ENCODE measurements around the gene CEP72. TPM values are rescaled to one million over a fixed set of nuclear protein-coding genes. Genes with fewer than 3 reads are reported as not detected.

CEP72 gene
- polyA plus RNA-seq, 1 of the 3 experiments (the other 2 are of a cell fraction) = 4.4 TPM

DNA sequence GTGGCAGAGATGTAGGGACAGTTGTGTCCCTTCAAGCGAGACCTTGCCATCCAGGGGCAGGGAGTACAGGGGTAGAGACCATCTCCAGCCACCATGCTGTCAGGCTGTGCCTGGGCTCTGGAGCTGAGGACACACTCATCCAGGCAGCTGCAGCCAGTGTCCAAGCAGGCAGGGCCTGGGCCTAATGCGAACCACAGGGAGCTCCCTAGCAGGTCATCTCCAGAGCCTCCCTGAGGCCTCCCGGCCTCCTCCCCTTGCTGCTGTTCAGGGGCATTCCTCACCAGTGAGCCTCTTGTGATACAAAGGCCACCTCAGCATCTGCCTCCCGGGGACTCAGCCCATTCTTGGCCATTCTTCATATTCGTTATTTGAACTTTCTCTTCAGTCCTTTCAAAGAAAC lies 46.0 kb downstream of the CEP72 start:
- H2AFZ ChIP-seq (ENCODE audit: low read depth) = no peak overlapping the region
- 95% methylated on average over 5 of the region's 5 CpGs for WGBS (ENCODE audit: low lambda C conversion rate)
- no peak overlapping the region for H3K9ac ChIP-seq
- H3K9me3 ChIP-seq = no peaks in the 10 kb centered on the region
- H3K4me1 ChIP-seq (ENCODE audit: control insufficient read depth in 1 of 2, insufficient read depth in 2 of 2, low read depth in 1 of 2, low read length in 1 of 2) = no peaks in the 10 kb centered on the region
- H4K20me1 ChIP-seq (ENCODE audit: insufficient read depth) = no peaks in the 10 kb centered on the region
- peaks cover 10 to 13% of the 10 kb centered on the region in 2 experiments for H3K36me3 ChIP-seq (replicated peaks in 1 of 2; ENCODE audit: control insufficient read depth in 1 of 2, insufficient read depth in 2 of 2, low read length in 1 of 2)
- no peak overlapping the region for H3K4me2 ChIP-seq
- CTCF ChIA-PET = interaction anchor here (0.9 to 1.1 kb wide), 3 partner anchors 10 to 510 kb away, joined by 3 to 4 read pairs (median 3); no protein-coding TSS in a partner anchor
- DNase-seq = no peak
- H3K79me2 ChIP-seq (ENCODE audit: insufficient read depth) = no peaks in the 10 kb centered on the region
- no peak overlapping the region for H3K4me3 ChIP-seq (ENCODE audit: low read depth in 2 of 2, low read length in 1 of 2)
- no peaks in the 10 kb centered on the region for H3K27me3 ChIP-seq (ENCODE audit: insufficient read depth)
- H3K27ac ChIP-seq (ENCODE audit: low read depth in 2 of 2, low read length in 1 of 2) = no peak overlapping the region
- no peaks in the 10 kb centered on the region for H3F3A ChIP-seq (replicated peaks; ENCODE audit: insufficient read depth)
- POLR2A ChIA-PET = no interaction called here
- no peak for TF ChIP-seq EP300 (IDR thresholded peaks at IDR 0.05; ENCODE audit: borderline replicate concordance in 1 of 2, low read depth in 1 of 2, low read length in 1 of 2)
- no peak for TF ChIP-seq YY1 (IDR thresholded peaks at IDR 0.05; ENCODE audit: low read depth)
- TF ChIP-seq GABPA (IDR thresholded peaks at IDR 0.05; ENCODE audit: low read depth) = no peak
- TF ChIP-seq FOXJ3 (CRISPR knock-in tag; IDR thresholded peaks at IDR 0.05) = no peak
- no peak for TF ChIP-seq USF1 (IDR thresholded peaks at IDR 0.05; ENCODE audit: borderline replicate concordance, low read depth)
- TF ChIP-seq PBX3 (IDR thresholded peaks at IDR 0.05) = no peak
- no peak for TF ChIP-seq TCF12 (IDR thresholded peaks at IDR 0.05)
- no peaks in the 10 kb centered on the region for H3K9me2 ChIP-seq

- H3K4me3 ChIP-seq (ENCODE audit: low read depth in 2 of 2, low read length in 1 of 2) = no peak overlapping the region
- no peaks in the 10 kb centered on the region for H3K9me3 ChIP-seq
- WGBS (ENCODE audit: low lambda C conversion rate) = 95% methylated on average over 11 of the region's 16 CpGs
- H3K36me3 ChIP-seq (replicated peaks in 1 of 2; ENCODE audit: control insufficient read depth in 1 of 2, insufficient read depth in 2 of 2, low read length in 1 of 2) = peaks cover 10 to 13% of the 10 kb centered on the region in 2 experiments
- no peaks in the 10 kb centered on the region for H4K20me1 ChIP-seq (ENCODE audit: insufficient read depth)
- H2AFZ ChIP-seq (ENCODE audit: low read depth) = no peak overlapping the region
- DNase-seq = no peak
- POLR2A ChIA-PET = no interaction called here
- no peak overlapping the region for H3K9ac ChIP-seq
- no peaks in the 10 kb centered on the region for H3K9me2 ChIP-seq
- no peak overlapping the region for H3K27ac ChIP-seq (ENCODE audit: low read depth in 2 of 2, low read length in 1 of 2)
- H3K27me3 ChIP-seq (ENCODE audit: insufficient read depth) = no peaks in the 10 kb centered on the region
- H3K4me2 ChIP-seq = no peak overlapping the region
- CTCF ChIA-PET = no interaction called here
- no peaks in the 10 kb centered on the region for H3K4me1 ChIP-seq (ENCODE audit: control insufficient read depth in 1 of 2, insufficient read depth in 2 of 2, low read depth in 1 of 2, low read length in 1 of 2)
- no peaks in the 10 kb centered on the region for H3K79me2 ChIP-seq (ENCODE audit: insufficient read depth)
- no peaks in the 10 kb centered on the region for H3F3A ChIP-seq (replicated peaks; ENCODE audit: insufficient read depth)
- TF ChIP-seq GABPA (IDR thresholded peaks at IDR 0.05; ENCODE audit: low read depth) (no peak), SMC3 (IDR thresholded peaks at IDR 0.05; ENCODE audit: low read depth, low read length) (no peak), REST (IDR thresholded peaks at IDR 0.05; ENCODE audit: low read depth, low read length) (no peak), EP300 (IDR thresholded peaks at IDR 0.05; ENCODE audit: borderline replicate concordance in 1 of 2, low read depth in 1 of 2, low read length in 1 of 2) (no peak), JUND (IDR thresholded peaks at IDR 0.05) (no peak), NFIC (IDR thresholded peaks at IDR 0.05; ENCODE audit: borderline replicate concordance) (no peak), GATA2 (CRISPR knock-in tag; IDR thresholded peaks at IDR 0.05) (no peak), CHD2 (IDR thresholded peaks at IDR 0.05; ENCODE audit: low read length, partially characterized antibody) (no peak), TEAD4 (IDR thresholded peaks at IDR 0.05; ENCODE audit: borderline replicate concordance, insufficient read depth) (no peak), ELF1 (IDR thresholded peaks at IDR 0.05) (no peak), FOSL2 (IDR thresholded peaks at IDR 0.05; ENCODE audit: borderline replicate concordance, low read depth) (no peak), TCF12 (IDR thresholded peaks at IDR 0.05) (no peak), YY1 (IDR thresholded peaks at IDR 0.05; ENCODE audit: low read depth) (no peak), NRF1 (IDR thresholded peaks at IDR 0.05; ENCODE audit: low read depth, low read length) (no peak), RAD21 (IDR thresholded peaks at IDR 0.05; ENCODE audit: low read length) (no peak)
- TF ChIP-seq, protein P1, sequence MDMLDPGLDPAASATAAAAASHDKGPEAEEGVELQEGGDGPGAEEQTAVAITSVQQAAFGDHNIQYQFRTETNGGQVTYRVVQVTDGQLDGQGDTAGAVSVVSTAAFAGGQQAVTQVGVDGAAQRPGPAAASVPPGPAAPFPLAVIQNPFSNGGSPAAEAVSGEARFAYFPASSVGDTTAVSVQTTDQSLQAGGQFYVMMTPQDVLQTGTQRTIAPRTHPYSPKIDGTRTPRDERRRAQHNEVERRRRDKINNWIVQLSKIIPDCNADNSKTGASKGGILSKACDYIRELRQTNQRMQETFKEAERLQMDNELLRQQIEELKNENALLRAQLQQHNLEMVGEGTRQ (IDR thresholded peaks at IDR 0.05; ENCODE audit: borderline replicate concordance, low read depth, low read length) = no peak
- TF ChIP-seq, protein P2, sequence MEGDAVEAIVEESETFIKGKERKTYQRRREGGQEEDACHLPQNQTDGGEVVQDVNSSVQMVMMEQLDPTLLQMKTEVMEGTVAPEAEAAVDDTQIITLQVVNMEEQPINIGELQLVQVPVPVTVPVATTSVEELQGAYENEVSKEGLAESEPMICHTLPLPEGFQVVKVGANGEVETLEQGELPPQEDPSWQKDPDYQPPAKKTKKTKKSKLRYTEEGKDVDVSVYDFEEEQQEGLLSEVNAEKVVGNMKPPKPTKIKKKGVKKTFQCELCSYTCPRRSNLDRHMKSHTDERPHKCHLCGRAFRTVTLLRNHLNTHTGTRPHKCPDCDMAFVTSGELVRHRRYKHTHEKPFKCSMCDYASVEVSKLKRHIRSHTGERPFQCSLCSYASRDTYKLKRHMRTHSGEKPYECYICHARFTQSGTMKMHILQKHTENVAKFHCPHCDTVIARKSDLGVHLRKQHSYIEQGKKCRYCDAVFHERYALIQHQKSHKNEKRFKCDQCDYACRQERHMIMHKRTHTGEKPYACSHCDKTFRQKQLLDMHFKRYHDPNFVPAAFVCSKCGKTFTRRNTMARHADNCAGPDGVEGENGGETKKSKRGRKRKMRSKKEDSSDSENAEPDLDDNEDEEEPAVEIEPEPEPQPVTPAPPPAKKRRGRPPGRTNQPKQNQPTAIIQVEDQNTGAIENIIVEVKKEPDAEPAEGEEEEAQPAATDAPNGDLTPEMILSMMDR (IDR thresholded peaks at IDR 0.05) = no peak
Observed at GRCh38 chr5:659496-660263, 47.5 kb downstream of the CEP72 start.

All from SK-N-SH (cell line).